ENCODE measurements around the gene PTCH1.

Gene PTCH1

DNA sequence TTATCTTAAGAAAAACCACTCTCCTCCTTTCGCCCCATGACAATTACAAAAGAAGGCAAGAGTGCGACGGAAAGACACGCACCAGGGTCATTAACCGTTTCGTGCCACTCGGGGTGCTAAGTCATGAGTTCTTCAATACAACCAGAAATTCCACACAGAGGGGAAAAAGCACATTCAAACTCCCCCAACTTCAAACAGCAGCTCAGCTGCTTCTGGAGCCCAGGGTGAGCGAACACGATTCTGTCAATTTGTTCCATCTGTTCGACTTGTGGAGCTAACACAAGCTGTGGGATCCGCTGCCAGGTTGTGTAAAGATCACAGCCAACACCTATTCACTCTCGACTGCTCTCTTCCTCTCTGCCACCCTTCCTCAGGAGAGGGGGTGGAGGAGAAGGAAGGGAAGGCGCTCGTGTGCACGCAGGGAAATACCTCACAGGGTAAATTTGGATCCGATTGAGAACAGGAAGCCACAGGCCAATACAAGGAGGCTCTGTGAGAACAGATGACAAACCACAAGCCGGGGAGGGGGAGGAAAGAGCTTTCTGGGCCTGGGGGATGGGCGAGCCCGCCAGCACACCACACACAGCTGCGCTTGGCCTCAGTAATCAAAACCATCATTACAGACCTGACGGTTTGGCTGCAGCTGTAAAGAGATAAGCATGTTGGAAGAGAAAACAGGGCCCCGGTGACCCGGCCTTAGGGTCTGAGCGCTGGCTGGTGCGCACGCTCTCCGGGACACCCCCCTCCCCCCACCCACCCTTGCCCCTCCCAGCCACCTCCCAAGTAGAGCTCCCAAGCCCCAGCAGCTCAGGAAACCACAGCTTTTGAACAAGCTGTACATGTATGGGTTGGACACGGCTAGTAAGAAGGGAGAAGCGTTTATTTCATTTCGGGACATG, 54.3 kb downstream of the PTCH1 start:
- no peak for DNase-seq

DNA sequence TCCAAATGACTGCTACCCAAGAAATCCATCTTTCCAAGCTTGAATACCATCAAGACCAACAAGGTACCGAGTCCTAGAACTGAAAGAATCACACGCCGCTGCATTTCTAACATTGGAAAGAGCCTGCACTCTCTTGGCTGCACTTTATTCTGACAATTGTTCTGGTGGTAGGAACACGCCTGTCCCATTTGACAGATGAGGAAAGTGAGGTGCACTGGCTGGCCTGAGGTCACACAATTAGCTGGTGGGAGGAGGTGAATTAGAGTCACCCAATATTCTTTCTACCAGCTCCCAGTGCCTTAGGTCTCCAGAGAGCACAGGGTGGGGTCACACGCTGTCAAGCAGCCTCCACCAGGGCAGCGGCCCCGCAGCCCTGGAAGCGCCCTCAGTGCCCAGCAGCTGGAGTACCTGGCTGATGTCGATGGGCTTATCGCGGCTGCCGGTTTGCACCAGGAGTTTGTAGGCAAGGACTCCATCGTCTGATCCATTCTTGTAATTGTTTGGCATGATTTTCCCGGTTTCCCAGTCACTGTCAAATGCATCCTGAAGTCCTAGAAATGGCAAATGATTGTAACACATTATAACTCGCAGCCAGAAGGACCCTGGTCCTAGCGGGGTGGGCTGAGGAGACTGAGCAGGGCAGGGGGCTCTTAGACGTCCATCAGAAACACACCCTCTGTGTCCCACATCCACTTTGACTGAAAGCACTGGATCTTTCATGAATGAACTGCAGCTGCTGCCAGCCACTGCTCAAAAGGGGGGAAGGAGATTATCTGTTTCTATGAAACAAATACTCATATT, 55.1 kb downstream of the PTCH1 start:
- DNase-seq: no peak

DNA sequence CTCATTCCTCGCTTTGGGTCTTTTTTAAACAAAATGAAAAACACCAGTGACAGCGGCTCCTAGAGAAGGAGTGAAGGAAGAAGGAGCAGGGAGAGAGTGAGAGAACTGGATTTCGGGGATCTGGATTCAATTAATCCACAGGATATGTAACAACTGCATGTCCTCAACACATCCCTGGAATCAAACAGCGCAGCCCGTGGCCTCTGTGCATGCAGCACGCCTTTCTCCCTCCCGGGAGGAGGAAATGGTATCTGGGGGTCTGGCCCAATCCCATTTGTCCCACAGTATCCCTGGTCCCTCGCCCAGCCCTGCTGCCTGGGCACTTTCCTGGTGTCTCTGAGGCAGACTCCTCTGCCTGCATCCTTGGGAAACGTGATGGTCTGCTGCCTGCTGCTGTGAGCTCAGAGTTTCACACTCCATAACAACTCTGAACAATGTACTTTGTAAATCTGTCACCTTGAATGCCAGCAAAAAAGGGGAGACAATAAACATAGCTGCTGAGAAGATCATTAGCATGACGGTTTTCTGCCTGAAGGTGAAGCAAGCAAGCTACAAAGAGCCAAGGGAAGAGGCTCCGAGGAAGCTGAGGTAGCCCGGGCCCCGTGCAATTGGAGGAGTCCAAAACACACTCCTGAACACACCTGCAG, 56.1 kb downstream of the PTCH1 start:
- DNase-seq: no peak

DNA sequence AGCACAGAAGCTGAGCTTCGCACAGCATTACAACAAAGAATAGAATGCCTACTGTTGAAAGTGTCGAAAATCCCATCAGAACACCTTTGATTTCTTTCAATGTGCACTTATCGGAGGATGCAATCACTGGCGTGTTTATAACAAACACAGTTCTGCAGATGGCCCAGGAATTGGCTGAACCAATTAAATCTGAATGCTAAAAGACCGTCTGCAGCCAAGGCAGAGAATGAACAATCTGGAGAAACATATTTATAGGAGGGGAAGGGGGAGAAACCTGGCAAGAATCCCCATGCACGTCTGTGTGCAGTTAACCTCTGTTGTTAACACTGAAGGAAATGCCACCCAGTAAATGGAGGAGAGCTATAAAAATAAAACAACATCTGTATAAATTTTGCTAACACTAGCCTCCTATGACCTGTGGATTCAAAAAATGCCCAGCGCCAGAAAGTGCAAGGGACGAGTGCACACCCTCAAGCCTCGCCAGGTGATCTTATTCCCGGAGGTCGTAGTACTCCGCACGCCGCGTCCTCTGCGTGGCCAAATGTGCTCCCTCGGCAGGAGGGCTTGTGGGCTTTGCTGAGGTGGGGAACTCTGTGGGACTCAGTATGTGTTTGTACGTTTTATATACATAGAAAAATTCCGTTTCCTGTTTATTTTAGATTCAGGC, 56.8 kb downstream of the PTCH1 start:
- DNase-seq: no peak

DNA sequence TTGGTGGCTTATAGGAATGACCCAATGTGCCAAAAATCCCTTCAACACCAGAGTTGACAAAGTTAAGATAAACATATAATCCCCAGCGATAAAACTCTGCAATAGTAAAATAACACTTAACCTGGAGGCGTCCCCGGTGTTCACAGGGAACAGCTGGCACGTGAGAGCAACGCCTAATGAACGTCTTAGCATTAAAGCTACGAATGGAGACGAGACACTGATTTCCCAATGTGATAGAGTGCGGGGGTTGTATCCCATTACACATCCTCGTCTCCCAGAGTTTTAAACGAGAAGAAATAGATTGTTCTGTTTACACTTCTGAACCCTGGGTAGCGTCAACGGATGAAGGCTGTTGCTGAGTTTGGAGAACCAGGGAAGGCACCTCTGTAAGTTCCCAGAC, 57.6 kb downstream of the PTCH1 start:
- DNase-seq: no peak

DNA sequence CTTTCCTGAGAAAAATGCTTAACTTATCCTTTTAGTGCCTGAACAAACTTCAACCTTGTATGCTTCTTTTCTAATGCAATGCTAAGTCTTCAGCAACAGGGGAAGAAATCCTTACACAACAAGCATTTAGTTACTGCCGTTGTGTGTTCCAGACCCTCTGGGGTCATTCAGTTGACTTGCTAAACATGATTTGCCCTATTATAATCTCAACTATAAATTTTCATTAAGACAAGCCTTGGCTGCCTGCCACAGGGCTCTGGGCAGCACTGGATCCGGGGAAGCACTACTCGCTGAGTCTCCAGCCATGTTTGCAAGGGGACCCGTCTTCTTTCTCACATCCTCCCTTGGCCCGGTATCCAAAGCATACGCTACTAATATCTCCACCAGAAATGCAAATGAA, 58.1 kb downstream of the PTCH1 start:
- no peak for DNase-seq

DNA sequence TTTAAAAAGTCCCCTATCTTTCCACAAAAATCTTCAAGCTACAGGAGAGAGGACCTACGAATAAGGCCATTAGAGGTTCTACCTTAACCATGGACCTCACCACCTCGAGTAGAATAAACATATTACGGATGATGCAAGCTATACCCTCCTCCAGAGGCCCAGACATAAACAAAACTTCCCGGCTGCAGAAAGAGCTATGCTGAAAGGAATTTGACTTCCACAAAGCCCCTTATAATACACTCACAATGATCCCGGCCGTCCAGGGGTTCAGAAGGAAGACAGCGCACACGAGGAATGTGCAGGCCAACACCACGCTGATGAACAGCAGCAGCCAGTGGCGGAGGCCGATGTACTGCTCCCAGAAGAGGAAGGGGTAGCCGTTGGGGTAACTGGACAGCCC, 59.0 kb downstream of the PTCH1 start:
- DNase-seq: no peak

DNA sequence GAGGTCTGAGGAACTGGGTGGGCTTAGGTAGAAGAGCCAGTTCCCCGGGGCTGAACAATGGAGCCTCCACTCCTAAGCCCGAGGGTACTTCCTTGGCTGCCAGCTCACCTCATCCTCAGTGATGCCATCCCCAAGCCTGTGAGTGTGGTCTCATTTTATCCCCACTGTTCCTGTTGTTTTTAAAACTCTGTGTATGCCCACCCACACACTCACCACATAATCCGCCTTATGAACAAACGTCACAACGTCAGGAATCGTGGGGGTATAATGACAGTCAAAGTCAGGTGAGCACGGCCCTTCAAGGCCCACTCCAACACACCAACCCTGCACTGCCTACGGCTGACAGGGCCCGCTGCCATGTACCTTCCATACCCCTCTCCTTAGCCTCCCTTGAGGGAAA, 61.1 kb downstream of the PTCH1 start:
- no peak for DNase-seq

DNA sequence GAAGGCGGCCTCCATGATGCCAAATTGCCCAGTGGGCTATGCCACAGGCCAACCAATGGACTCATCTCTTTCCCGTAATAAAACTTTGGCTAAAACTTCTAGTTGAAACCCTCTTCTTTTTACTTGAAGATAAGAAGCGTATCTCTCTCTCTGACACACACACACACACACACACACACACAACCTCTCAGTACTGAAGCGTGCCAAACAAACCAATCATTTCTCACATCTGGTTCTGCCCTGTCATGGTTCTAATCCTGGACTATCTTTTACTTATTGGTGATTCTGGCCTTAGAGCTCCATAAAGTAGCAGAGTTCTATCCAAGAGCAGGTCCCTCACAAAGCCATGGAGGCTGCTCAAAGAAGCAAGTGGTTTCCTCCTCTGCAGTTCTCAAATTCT, 64.6 kb downstream of the PTCH1 start:
- DNase-seq: no peak

DNA sequence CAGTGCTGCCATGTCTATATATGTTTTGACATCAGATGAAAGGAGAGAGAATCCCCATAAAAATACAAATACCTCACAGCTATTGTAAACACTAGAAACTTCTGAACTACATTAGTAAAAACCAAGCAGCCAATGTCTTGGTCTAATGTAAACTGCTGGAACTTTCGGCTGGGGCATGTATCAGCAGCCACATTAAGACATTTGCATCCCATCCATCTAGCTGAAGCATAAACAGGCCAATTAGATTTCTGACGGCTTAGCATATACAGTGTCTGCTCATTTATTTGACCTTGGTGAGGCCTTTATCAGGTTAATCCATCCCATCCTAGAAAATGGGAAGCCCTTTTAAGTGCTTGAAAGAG, 65.7 kb downstream of the PTCH1 start:
- DNase-seq: no peak

DNA sequence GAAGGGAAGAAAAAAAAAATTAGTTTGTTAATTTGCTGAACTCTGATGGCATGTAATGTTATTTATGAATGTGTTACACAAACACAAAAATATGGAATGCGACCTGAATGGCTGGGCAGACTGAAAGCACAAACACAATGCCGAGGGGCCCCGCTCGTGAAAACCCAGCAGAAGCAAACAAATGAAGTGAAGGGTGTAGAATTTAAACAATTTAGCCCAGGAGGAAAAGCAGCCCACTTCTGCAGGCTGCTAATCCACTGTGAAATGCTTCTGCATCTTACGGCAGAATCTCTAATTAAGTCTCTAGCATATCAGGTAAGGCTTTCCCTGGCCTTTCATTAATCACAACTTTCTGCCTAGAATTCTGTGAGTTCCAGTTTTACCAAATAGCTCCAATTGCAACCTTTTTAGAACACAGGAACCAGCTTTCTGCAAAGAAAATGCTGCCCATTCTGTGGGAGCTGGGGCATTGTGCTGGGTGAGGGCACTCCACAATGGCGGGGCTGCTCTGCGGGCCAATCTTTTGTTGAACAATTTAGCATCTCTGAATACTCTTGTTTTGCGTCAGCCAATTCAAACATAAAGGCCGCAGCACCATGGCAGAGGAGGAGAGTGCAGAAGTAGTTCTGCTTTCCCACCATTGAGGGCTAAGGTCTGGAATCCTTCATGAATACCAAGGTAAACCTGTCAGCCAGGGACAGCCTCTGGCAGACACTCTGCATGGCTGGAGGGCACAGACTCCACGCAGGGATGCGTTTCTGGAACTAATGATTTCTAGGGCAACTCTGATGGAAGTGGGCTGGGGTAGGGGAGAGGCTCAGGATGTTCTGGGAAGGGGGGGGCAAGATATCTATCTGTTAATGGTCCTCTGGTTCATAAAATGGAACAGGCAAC, 66.4 kb downstream of the PTCH1 start:
- DNase-seq: no peak

DNA sequence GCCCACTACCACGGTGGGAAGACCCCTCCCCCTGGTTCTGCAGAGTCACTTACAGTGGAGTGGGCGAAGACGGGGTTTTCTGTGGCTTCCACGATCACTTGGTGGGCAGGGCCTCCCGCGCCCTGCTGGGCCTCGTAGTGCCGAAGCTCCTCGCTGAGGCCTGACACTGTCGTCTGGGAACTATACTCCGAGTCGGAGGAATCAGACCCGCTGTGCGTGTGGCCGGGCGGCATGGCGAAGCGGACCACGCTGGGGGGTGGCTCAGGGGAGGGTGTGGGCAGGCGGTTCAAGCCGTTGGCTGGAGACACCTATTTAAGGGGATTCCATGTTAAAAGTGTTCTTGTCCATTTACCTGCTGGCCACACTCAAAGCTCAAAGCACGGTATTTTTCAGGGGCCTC, 67.8 kb downstream of the PTCH1 start:
- DNase-seq: no peak

DNA sequence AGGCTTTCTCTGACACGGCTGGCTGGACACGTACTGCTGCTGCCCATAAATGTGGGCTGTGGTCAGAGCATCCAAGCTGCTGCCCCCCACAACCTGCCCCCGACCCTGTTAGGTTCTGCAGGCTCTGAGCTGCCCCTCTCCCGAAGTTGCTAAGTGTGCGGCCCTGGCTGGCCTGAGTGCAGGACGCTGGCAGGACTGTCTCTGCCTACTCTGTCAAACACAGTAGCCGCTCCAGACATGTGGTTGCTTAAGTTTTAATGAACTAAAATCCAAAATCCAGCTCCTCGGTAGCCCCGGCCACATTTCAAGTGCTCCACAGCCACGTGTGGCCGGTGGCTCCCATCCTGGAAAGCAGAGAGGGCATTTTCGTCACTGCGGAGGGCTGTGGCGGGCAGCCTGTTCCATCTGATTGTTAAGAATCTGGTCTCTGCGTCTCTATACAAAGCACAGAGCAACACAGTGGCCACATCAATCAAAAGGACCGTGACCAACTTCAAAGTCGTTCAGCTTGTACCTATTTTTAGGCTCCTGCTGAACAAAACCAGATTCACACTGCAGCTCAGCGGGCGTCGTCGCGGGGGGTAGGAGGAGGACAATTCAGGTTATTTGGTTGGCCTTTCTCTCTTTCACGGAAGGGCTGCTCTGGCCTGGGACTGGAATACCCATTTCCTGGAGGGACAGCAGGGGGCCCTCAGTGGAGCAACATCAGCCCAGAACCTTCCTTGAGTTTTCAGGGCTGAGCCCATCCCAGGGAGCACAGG, 68.9 kb downstream of the PTCH1 start:
- no peak for DNase-seq

DNA sequence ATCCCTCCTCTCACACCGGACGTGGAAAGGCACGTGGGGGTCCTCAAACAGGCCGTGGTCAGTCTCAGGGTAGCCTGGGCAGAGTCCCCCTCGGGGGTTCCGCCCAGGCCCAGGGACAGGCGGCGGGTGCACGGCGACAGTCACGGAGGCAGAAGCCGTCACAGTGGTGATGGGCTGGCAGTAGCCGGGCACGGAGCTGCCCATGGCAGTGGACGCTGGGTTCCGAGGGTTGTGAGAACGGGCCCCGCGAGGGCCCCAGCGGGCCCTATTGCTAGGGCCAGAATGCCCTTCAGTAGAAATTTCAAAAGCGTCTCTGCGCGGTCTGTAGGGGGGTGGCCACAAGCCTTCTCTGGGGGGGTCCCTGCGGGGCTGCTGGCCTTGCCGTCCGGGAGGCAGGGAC, 69.8 kb downstream of the PTCH1 start:
- no peak for DNase-seq

DNA sequence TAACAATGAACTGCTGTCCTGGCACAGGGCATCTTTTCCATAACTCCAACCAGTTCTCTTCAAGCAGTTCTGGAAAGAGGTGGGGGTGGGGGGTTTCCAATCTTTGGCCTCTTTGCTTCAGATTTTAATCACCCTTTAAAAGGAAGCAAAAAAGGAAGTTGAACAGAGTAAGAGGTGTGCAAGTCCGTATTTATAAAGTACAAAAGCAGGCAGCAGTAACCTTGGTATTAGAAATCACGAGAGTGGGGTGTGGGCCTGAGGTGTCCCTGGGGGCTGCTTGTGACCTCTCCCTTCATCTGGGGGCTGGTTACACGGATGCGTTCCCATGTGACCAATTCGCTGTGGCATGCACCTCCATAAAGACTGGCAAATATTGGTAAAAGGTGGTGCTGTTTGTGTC, 70.5 kb downstream of the PTCH1 start:
- no peak for DNase-seq

DNA sequence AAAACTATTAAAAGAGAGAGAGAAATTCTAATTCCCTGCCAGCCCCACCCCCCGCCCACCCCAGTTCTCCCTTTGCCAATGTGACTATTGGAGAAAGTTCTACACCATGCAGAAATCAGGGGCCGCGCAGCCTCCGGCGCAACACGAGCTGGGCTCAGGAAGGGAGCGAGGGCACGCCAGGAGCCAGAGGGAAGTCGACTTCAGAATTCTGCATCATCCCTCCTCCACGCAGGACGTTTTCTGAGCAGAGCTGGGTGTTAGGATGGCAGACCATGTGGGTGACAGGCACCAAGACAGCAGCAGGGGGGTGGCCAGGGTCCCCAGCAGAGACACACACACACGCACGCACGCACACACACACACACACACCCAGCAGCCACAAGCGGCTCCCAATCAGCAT, 72.6 kb downstream of the PTCH1 start:
- no peak for DNase-seq

DNA sequence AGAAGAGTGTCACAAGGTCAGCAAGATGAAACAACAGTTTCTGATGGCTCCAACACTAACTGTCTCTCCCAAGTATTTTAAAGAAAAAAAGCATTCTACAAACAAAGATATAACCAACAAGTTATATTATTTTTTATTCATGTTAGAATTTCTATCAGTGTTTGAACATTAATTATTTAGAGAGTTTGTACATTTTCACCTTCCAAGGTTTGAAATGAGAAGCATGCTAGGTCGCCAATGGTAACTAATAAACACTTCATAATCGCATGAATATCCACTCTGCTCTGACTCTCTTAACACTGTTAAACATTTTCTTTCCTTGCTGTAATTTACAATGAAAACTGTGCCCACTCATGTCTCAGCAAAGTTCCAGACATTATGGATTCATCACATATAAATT, 73.5 kb downstream of the PTCH1 start:
- DNase-seq: no peak

DNA sequence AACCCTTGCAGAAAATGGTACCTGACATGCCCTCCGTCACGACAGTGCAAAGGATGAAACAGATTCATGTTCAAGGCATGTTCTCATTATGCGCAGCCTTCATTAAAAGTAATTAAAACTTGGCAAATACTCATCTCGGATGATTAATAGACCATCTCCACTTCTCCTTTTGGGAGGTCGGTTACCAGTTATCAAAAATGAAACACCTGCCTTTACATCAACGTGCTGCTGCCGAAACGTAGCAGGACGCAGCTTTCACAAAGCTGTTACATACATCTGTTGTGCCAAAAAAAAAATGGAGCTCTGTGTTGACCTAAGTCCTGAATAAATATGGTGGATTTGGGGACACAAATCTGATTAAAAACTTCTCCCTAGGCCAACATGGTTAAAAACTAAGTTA, 75.7 kb downstream of the PTCH1 start:
- no peak for DNase-seq

DNA sequence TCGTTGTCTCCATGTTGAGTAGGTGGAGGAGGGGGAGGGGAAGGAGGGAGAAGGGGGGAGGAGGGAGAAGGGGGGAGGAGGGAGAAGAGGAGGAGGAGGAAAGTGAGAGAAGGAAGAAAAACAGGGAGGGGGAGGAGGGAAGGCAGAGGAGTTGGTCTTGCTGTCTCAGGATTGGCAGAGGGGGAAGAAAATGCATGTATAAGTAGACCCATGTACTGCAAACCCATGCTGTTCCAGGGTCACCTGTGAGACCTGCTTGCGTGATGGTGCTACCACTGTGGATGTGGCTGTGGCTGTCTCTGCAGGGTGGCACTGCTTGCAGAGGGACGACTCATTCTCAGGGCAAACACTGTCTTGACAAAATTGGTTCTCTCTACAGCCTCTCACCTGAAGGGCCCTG, 76.3 kb downstream of the PTCH1 start:
- DNase-seq: no peak

DNA sequence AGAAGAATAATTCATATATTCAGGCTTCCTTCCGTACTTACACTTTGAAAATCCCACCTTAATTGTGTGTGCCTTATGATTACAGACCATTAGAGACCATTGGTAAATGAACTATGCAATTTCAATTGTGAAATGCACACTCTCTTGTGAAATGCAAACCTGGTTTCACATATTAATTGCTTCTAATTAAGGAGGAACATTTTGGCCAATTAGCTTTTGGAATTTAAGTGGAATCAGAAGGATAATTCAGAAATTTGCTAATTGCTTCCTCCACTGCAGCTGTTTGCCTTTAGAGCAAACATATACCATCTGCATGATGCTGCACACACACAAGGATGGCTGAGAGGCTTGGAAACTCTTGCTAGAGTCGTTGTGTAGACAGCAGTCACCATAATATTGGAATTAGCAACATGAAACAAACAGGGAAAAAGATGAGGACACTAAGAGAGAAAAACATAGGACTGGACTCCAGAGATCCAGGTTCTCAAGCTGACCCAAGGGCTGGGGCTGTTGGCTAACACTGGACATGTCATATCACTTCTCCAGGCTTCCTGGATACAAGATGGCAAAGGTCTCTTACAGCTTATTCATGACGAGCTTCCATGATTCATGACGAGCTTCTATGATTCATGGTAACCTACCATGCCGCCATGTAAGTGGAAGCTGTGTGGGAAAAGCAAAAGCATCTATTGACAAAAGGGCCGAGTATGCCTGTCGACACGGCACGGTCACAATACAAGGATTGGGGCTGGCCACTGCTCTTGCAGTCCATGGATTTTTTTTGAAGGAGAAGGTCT, 78.0 kb downstream of the PTCH1 start:
- no peak for DNase-seq

DNA sequence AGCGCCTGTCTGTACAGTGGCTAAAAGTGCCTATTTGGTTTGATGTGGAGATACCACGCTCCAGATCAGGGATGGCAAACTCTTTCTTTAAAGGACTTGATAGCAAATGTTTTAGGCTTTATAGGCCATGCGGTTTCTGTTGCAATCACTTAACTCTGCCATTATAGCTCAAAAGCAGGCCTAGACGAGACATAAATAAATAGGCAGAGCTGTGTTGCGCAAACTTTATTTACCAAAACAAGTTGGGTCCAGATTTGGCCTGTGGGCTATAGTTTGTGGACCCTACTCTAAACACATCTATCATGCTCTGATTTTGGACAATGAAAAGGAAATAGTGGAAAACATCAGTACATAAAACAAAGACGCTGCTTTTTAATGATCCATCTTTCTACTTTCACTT, 79.2 kb downstream of the PTCH1 start:
- DNase-seq: no peak
